WTC11 (cell line): ENCODE results near the gene SNRPF. TPM values are rescaled to one million over a fixed set of nuclear protein-coding genes. Genes with fewer than 3 reads are reported as not detected.

Source experiments
- ATAC-seq: fragments of 200-7000 bp; cut with Tn5 transposase; 2 replicates; pipeline ENCODE4 v1.10.0; 2021; ENCODE audit warnings: mild to moderate bottlenecking, moderate library complexity
- Bru-seq: library from RNA; stranded (reverse); fragments of 400-500 nt; gene quantifications from one replicate; lab custom pipeline; 2021; lab: Mats Ljungman, UMichigan
- CTCF ChIA-PET: fragments of 300-600 bp; sonication (Branson Sonifier 250); formaldehyde crosslinking; loops from one replicate; lab custom pipeline; 2021; ENCODE audit warnings: antibody characterized with exemption; lab: Charles Lee
- POLR2A ChIA-PET: fragments of 350-600 bp; sonication (Branson Sonifier 250); formaldehyde crosslinking; loops from one replicate; lab custom pipeline; 2021; ENCODE audit warnings: antibody characterized with exemption; lab: Charles Lee
- DNase-seq: peaks from one replicate; pipeline ENCODE4 v3.0.0; 2021; ENCODE audit warnings: low spot score
- H3K27ac Mint-ChIP-seq: 2 replicates; pipeline ENCODE4 v1.8.0; 2021; ENCODE audit warnings: mixed read lengths
- H3K27me3 Mint-ChIP-seq: 2 replicates; pipeline ENCODE4 v1.8.0; 2021; ENCODE audit warnings: low read depth, mild to moderate bottlenecking, moderate library complexity, mixed read lengths
- H3K36me3 Mint-ChIP-seq: 2 replicates; pipeline ENCODE4 v1.8.0; 2021; ENCODE audit warnings: mixed read lengths
- H3K4me1 Mint-ChIP-seq: 2 replicates; pipeline ENCODE4 v1.8.0; 2022; ENCODE audit warnings: mixed read lengths
- H3K4me3 Mint-ChIP-seq: 2 replicates; pipeline ENCODE4 v1.8.0; 2021; ENCODE audit warnings: mild to moderate bottlenecking, moderate library complexity, mixed read lengths
- H3K9me3 Mint-ChIP-seq: 2 replicates; pipeline ENCODE4 v1.8.0; 2021; ENCODE audit warnings: mixed read lengths
- ELF4 ChIP-seq: sonication (generic); formaldehyde crosslinking; IDR thresholded peaks from 2 replicates; pipeline ENCODE4 v1.8.1; 2022; ENCODE audit warnings: low read depth, mild to moderate bottlenecking, moderate library complexity, missing genetic modification reagents
- ETV6 ChIP-seq: sonication (generic); formaldehyde crosslinking; IDR thresholded peaks from 2 replicates; pipeline ENCODE4 v1.8.1; 2022; ENCODE audit warnings: mild to moderate bottlenecking, missing genetic modification reagents
- FOXK1 ChIP-seq: sonication (generic); formaldehyde crosslinking; IDR thresholded peaks from 2 replicates; pipeline ENCODE4 v1.8.0; 2022; ENCODE audit warnings: mild to moderate bottlenecking, moderate library complexity, missing genetic modification reagents
- GABPB1 ChIP-seq: sonication (generic); formaldehyde crosslinking; IDR thresholded peaks from 2 replicates; pipeline ENCODE4 v1.8.1; 2023; ENCODE audit warnings: mild to moderate bottlenecking, missing genetic modification reagents
- GTF2I ChIP-seq: fragments of 250-450 bp; sonication (Bioruptor Pico); conservative IDR thresholded peaks from 2 replicates; pipeline ENCODE4 v1.4.0; 2021; ENCODE audit warnings: mild to moderate bottlenecking
- IRF2 ChIP-seq: sonication (generic); formaldehyde crosslinking; IDR thresholded peaks from 2 replicates; pipeline ENCODE4 v1.8.0; 2022; ENCODE audit warnings: low read depth, missing genetic modification reagents, borderline replicate concordance
- JAZF1 ChIP-seq: fragments of 250-450 bp; sonication (Bioruptor Pico); IDR thresholded peaks from 2 replicates; pipeline ENCODE4 v1.9.0; 2021; ENCODE audit warnings: moderate library complexity, mild to moderate bottlenecking, inconsistent platforms
- KAT7 ChIP-seq: sonication (generic); formaldehyde crosslinking; IDR thresholded peaks from 2 replicates; pipeline ENCODE4 v1.8.1; 2023; ENCODE audit warnings: missing genetic modification reagents, mild to moderate bottlenecking, borderline replicate concordance
- NFYB ChIP-seq: sonication (generic); formaldehyde crosslinking; conservative IDR thresholded peaks from 2 replicates; pipeline ENCODE4 v1.8.0; 2022; ENCODE audit warnings: low read depth, missing genetic modification reagents
- NR2C2 ChIP-seq: sonication (generic); formaldehyde crosslinking; IDR thresholded peaks from 2 replicates; pipeline ENCODE4 v1.8.0; 2022; ENCODE audit warnings: mild to moderate bottlenecking, missing genetic modification reagents
- RELA ChIP-seq: sonication (generic); formaldehyde crosslinking; IDR thresholded peaks from 2 replicates; pipeline ENCODE4 v1.8.1; 2022; ENCODE audit warnings: missing genetic modification reagents, mild to moderate bottlenecking, borderline replicate concordance
- SOX15 ChIP-seq: fragments of 250-450 bp; sonication (Bioruptor Pico); IDR thresholded peaks from 2 replicates; pipeline ENCODE4 v1.9.0; 2021; ENCODE audit warnings: mild to moderate bottlenecking
- ZNF121 ChIP-seq: sonication (generic); formaldehyde crosslinking; IDR thresholded peaks from 2 replicates; pipeline ENCODE4 v1.8.0; 2023; ENCODE audit warnings: missing genetic modification reagents
- ZNF219 ChIP-seq: sonication (generic); formaldehyde crosslinking; IDR thresholded peaks from 2 replicates; pipeline ENCODE4 v1.8.0; 2023; ENCODE audit warnings: missing genetic modification reagents, mild to moderate bottlenecking, borderline replicate concordance
- ZNF263 ChIP-seq: sonication (generic); formaldehyde crosslinking; IDR thresholded peaks from 2 replicates; pipeline ENCODE4 v1.8.1; 2022; ENCODE audit warnings: low read depth, mild to moderate bottlenecking, moderate library complexity, missing genetic modification reagents
- ZNF396 ChIP-seq: fragments of 250-450 bp; sonication (Bioruptor Pico); IDR thresholded peaks from 2 replicates; pipeline ENCODE4 v1.8.0; 2021; ENCODE audit warnings: mild to moderate bottlenecking, moderate library complexity, borderline replicate concordance
- long read RNA-seq, 3 experiments: library from RNA in 1 of 3; library from capped mRNA in 1 of 3; library from polyadenylated mRNA in 1 of 3; unstranded in 2 of 3; stranded (forward) in 1 of 3; transcript quantifications; one replicate each; pipeline ENCODE4 v2.0.0, GENCODE V29; 2021
- total RNA-seq: library from RNA; stranded (reverse); gene quantifications from 3 replicates; pipeline ENCODE4 v1.2.3, GENCODE V29; 2021
- TF ChIP-seq, protein P1 (sequence below): fragments of 250-450 bp; sonication (Bioruptor Pico); IDR thresholded peaks from 2 replicates; pipeline ENCODE4 v1.9.0; 2021; ENCODE audit warnings: mild to moderate bottlenecking
- TF ChIP-seq, protein P2 (sequence below): sonication (generic); formaldehyde crosslinking; IDR thresholded peaks from 2 replicates; pipeline ENCODE4 v1.8.0; 2022; ENCODE audit warnings: mild to moderate bottlenecking, missing genetic modification reagents
- TF ChIP-seq, protein P3 (sequence below): fragments of 250-450 bp; sonication (Bioruptor Pico); IDR thresholded peaks from 2 replicates; pipeline ENCODE4 v1.9.0; 2021; ENCODE audit warnings: mild to moderate bottlenecking
- TF ChIP-seq, protein P4 (sequence below): sonication (generic); formaldehyde crosslinking; IDR thresholded peaks from 2 replicates; pipeline ENCODE4 v1.8.1; 2022; ENCODE audit warnings: mild to moderate bottlenecking, moderate library complexity, missing genetic modification reagents
- TF ChIP-seq, protein P5 (sequence below): fragments of 250-450 bp; sonication (Bioruptor Pico); IDR thresholded peaks from 2 replicates; pipeline ENCODE4 v1.9.0; 2021; ENCODE audit warnings: mild to moderate bottlenecking, borderline replicate concordance
- TF ChIP-seq, protein P6 (sequence below): sonication (generic); formaldehyde crosslinking; IDR thresholded peaks from 2 replicates; pipeline ENCODE4 v1.8.0; 2023; ENCODE audit warnings: missing genetic modification reagents, mild to moderate bottlenecking, borderline replicate concordance

The SNRPF gene
- total RNA-seq (70.7 to 75.8 TPM (median 74.9 TPM) in 3 replicates), Bru-seq, nascent RNA (percentile 88 among the genes with signal in this experiment)
- long read RNA-seq, experiment 1, transcript SNRPF-201 (4 exons, 1,389 nt), result major isoform, 208 of 217 reads
- long read RNA-seq, experiment 1, partial matches to known transcripts, result 6 of 217 reads
- long read RNA-seq, experiment 1, other reads (novel, unspliced or antisense), result 1 of 217 reads
- long read RNA-seq, experiment 2, transcript SNRPF-201 (4 exons, 1,389 nt), result major isoform, 526 of 549 reads
- long read RNA-seq, experiment 2, partial matches to known transcripts, result 11 of 549 reads
- long read RNA-seq, experiment 2, other reads (novel, unspliced or antisense), result 11 of 549 reads
- long read RNA-seq, experiment 3, transcript SNRPF-201 (4 exons, 1,389 nt), result major isoform, 11 of 16 reads
- long read RNA-seq, experiment 3, partial matches to known transcripts, result 4 of 16 reads
- long read RNA-seq, experiment 3, other reads (novel, unspliced or antisense), result 1 of 16 reads

DNA sequence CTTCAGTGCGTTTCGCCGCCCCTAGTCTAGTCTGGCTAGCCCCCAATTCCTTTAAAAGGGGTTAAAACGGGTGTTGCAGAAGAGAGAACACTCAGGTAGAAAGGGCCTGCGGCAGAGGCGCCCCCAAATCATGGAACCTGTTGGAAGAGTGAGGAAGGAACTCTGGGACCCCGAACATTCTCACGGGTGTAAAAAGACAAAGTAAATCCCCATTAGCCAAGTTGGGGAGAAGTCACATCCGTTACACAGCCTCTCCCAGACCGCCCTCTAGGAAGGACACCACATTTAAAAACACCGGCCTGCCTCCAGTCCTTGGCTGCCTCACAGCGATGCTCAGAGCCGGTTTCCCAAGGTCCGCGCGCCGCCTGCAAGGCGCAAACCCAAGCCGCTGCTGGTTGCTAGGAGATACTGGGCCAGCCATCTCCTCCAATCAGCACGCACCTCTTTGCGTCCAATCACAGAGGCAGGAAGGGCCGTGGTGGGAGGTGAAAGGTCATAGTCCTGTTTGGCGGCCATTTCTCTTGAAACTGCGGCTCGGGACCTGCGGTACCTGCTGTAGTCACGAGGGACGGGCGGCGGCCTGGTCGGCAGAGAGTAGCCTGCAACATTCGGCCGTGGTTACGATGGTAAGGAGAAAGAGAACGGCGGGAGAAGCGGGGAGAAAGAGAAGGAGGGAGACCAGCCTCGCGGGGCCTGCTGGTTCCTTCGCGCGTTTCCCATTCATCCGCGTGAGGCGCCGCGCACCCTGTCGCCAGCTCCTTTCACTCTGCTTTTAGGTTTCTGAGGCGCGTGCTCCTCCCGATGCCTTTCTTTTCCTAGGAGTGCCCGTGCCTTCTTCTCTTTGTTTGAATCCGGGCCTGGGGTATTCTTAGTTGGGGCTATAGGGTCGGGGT is at the start of gene SNRPF:
Gene SNRPF, plus strand, starts transcription at position 502 of the 893 bp plus-strand sequence. Its CDS starts 122 bp downstream, at position 624.
- H3K4me1 Mint-ChIP-seq, result peaks cover 19% of the 10 kb centered on the region
- no peaks in the 10 kb centered on the region for H3K27me3 Mint-ChIP-seq
- POLR2A ChIA-PET, result interaction anchor here (0.9 kb wide), 1 partner anchor 69 kb away, joined by 3 read pairs; no protein-coding TSS in a partner anchor
- CTCF ChIA-PET, result no interaction called here
- peak within 1 kb of the TSS; percentile 21; the same call in 1 of the 2 replicates for H3K27ac Mint-ChIP-seq
- H3K4me3 Mint-ChIP-seq, result no peak within 1 kb of the TSS
- peaks cover 33% of the 10 kb centered on the region for H3K36me3 Mint-ChIP-seq
- peak; percentile 96 for DNase-seq
- peaks cover 14% of the 10 kb centered on the region for H3K9me3 Mint-ChIP-seq
- ATAC-seq, result peak; percentile 92
- TF ChIP-seq, protein P1, sequence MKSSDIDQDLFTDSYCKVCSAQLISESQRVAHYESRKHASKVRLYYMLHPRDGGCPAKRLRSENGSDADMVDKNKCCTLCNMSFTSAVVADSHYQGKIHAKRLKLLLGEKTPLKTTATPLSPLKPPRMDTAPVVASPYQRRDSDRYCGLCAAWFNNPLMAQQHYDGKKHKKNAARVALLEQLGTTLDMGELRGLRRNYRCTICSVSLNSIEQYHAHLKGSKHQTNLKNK, result no peak
- no peak for TF ChIP-seq RELA (CRISPR knock-in tag)
- TF ChIP-seq SOX15 (CRISPR knock-in tag), result no peak
- TF ChIP-seq, protein P2, sequence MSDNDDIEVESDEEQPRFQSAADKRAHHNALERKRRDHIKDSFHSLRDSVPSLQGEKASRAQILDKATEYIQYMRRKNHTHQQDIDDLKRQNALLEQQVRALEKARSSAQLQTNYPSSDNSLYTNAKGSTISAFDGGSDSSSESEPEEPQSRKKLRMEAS (CRISPR knock-in tag), result peak; percentile 91
- TF ChIP-seq GABPB1 (CRISPR knock-in tag), result peak; percentile 63
- TF ChIP-seq JAZF1, result no peak
- TF ChIP-seq ELF4 (CRISPR knock-in tag), result no peak
- no peak for TF ChIP-seq GTF2I (CRISPR knock-in tag)
- TF ChIP-seq IRF2, result no peak
- TF ChIP-seq, protein P3, sequence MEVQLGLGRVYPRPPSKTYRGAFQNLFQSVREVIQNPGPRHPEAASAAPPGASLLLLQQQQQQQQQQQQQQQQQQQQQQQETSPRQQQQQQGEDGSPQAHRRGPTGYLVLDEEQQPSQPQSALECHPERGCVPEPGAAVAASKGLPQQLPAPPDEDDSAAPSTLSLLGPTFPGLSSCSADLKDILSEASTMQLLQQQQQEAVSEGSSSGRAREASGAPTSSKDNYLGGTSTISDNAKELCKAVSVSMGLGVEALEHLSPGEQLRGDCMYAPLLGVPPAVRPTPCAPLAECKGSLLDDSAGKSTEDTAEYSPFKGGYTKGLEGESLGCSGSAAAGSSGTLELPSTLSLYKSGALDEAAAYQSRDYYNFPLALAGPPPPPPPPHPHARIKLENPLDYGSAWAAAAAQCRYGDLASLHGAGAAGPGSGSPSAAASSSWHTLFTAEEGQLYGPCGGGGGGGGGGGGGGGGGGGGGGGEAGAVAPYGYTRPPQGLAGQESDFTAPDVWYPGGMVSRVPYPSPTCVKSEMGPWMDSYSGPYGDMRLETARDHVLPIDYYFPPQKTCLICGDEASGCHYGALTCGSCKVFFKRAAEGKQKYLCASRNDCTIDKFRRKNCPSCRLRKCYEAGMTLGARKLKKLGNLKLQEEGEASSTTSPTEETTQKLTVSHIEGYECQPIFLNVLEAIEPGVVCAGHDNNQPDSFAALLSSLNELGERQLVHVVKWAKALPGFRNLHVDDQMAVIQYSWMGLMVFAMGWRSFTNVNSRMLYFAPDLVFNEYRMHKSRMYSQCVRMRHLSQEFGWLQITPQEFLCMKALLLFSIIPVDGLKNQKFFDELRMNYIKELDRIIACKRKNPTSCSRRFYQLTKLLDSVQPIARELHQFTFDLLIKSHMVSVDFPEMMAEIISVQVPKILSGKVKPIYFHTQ, result no peak
- TF ChIP-seq, protein P4, sequence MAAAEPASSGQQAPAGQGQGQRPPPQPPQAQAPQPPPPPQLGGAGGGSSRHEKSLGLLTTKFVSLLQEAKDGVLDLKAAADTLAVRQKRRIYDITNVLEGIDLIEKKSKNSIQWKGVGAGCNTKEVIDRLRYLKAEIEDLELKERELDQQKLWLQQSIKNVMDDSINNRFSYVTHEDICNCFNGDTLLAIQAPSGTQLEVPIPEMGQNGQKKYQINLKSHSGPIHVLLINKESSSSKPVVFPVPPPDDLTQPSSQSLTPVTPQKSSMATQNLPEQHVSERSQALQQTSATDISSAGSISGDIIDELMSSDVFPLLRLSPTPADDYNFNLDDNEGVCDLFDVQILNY (CRISPR knock-in tag), result peak; percentile 81; the same call in 1 of the 2 replicates
- TF ChIP-seq, protein P5, sequence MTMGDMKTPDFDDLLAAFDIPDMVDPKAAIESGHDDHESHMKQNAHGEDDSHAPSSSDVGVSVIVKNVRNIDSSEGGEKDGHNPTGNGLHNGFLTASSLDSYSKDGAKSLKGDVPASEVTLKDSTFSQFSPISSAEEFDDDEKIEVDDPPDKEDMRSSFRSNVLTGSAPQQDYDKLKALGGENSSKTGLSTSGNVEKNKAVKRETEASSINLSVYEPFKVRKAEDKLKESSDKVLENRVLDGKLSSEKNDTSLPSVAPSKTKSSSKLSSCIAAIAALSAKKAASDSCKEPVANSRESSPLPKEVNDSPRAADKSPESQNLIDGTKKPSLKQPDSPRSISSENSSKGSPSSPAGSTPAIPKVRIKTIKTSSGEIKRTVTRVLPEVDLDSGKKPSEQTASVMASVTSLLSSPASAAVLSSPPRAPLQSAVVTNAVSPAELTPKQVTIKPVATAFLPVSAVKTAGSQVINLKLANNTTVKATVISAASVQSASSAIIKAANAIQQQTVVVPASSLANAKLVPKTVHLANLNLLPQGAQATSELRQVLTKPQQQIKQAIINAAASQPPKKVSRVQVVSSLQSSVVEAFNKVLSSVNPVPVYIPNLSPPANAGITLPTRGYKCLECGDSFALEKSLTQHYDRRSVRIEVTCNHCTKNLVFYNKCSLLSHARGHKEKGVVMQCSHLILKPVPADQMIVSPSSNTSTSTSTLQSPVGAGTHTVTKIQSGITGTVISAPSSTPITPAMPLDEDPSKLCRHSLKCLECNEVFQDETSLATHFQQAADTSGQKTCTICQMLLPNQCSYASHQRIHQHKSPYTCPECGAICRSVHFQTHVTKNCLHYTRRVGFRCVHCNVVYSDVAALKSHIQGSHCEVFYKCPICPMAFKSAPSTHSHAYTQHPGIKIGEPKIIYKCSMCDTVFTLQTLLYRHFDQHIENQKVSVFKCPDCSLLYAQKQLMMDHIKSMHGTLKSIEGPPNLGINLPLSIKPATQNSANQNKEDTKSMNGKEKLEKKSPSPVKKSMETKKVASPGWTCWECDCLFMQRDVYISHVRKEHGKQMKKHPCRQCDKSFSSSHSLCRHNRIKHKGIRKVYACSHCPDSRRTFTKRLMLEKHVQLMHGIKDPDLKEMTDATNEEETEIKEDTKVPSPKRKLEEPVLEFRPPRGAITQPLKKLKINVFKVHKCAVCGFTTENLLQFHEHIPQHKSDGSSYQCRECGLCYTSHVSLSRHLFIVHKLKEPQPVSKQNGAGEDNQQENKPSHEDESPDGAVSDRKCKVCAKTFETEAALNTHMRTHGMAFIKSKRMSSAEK (CRISPR knock-in tag), result no peak
- peak; percentile 100 for TF ChIP-seq NR2C2 (CRISPR knock-in tag)
- TF ChIP-seq, protein P6, sequence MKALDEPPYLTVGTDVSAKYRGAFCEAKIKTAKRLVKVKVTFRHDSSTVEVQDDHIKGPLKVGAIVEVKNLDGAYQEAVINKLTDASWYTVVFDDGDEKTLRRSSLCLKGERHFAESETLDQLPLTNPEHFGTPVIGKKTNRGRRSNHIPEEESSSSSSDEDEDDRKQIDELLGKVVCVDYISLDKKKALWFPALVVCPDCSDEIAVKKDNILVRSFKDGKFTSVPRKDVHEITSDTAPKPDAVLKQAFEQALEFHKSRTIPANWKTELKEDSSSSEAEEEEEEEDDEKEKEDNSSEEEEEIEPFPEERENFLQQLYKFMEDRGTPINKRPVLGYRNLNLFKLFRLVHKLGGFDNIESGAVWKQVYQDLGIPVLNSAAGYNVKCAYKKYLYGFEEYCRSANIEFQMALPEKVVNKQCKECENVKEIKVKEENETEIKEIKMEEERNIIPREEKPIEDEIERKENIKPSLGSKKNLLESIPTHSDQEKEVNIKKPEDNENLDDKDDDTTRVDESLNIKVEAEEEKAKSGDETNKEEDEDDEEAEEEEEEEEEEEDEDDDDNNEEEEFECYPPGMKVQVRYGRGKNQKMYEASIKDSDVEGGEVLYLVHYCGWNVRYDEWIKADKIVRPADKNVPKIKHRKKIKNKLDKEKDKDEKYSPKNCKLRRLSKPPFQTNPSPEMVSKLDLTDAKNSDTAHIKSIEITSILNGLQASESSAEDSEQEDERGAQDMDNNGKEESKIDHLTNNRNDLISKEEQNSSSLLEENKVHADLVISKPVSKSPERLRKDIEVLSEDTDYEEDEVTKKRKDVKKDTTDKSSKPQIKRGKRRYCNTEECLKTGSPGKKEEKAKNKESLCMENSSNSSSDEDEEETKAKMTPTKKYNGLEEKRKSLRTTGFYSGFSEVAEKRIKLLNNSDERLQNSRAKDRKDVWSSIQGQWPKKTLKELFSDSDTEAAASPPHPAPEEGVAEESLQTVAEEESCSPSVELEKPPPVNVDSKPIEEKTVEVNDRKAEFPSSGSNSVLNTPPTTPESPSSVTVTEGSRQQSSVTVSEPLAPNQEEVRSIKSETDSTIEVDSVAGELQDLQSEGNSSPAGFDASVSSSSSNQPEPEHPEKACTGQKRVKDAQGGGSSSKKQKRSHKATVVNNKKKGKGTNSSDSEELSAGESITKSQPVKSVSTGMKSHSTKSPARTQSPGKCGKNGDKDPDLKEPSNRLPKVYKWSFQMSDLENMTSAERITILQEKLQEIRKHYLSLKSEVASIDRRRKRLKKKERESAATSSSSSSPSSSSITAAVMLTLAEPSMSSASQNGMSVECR (CRISPR knock-in tag), result peak; percentile 67; the same call in 1 of the 2 replicates
- TF ChIP-seq ZNF219 (CRISPR knock-in tag), result no peak
- no peak for TF ChIP-seq ZNF121
- TF ChIP-seq ZNF263, result no peak
- no peak for TF ChIP-seq ZNF396 (CRISPR knock-in tag)
- TF ChIP-seq NFYB (CRISPR knock-in tag), result peak; percentile 98
- 0 out of 2 replicates have a peak, but pooled peaks have one; percentile 60 for TF ChIP-seq KAT7
- peak; percentile 95 for TF ChIP-seq FOXK1 (CRISPR knock-in tag)
- peak; percentile 72; the same call in 1 of the 2 replicates for TF ChIP-seq ETV6 (CRISPR knock-in tag)
